ENCODE data around the gene P2RY14. TPM values are rescaled to one million over a fixed set of nuclear protein-coding genes. Genes with fewer than 3 reads are reported as not detected.
"Not testable (repeated sequence)": the region's sequence is repeated elsewhere in the genome, so short reads cannot be mapped to it uniquely, and the experiment has no call there.

The P2RY14 gene
- total and polyA plus RNA-seq, 12 donors = 0.72 to 5.3 (median 2.7) TPM

- peak overlapping the region in 2 of 10 donors; percentile 13 to 39 for H3K27ac ChIP-seq
- DNase-seq (no peak), ATAC-seq (peak in 1 of 8 donors; percentile 45)
- H3K4me1 ChIP-seq = peaks cover 0 to 19% (median 0%) of the 10 kb centered on the region in 9 donors
- no peaks in the 10 kb centered on the region for H3K27me3 ChIP-seq
- intact Hi-C loops (cut with DNase I) = no loop called here
- no peak overlapping the region for H3K4me3 ChIP-seq
- H3K36me3 ChIP-seq = no peaks in the 10 kb centered on the region
- TF ChIP-seq CTCF (IDR thresholded peaks at IDR 0.05) = no peak
- H3K9me3 ChIP-seq = no peaks in the 10 kb centered on the region
- 62 to 71% methylated on average over 3 of the region's 3 CpGs for WGBS, 2 donors
Measured at GRCh38 chr3:151259664-151260063, 18.7 kb downstream of the P2RY14 start.

GRCh38 chr3:151256749-151257148, 21.6 kb downstream of the P2RY14 start:
- H3K9me3 ChIP-seq = no peaks in the 10 kb centered on the region
- no peak overlapping the region for H3K4me3 ChIP-seq
- H3K27me3 ChIP-seq = no peaks in the 10 kb centered on the region
- no peaks in the 10 kb centered on the region for H3K36me3 ChIP-seq
- H3K27ac ChIP-seq = peak overlapping the region in 3 of 10 donors; percentile 4 to 50 (median 21)
- intact Hi-C loops (cut with DNase I) = no loop called here
- peaks cover 0 to 27% (median 3%) of the 10 kb centered on the region in 9 donors for H3K4me1 ChIP-seq
- no peak for DNase-seq
- no peak for ATAC-seq
- TF ChIP-seq CTCF (IDR thresholded peaks at IDR 0.05) = no peak
- WGBS, 2 donors = 68 to 72% methylated on average over 1 of the region's 1 CpG

- Histone ChIP-seq H3K27me3 (no peaks in the 10 kb centered on the region), H3K9me3 (no peaks in the 10 kb centered on the region), H3K36me3 (no peaks in the 10 kb centered on the region), H3K4me1 (peaks cover 0 to 25% (median 5%) of the 10 kb centered on the region in 9 donors), H3K4me3 (peak overlapping the region in 6 of 10 donors; percentile 8 to 36 (median 24)), H3K27ac (peak overlapping the region in 9 of 10 donors; percentile 0 to 67 (median 54))
- WGBS, 2 donors = 30 to 44% methylated on average over 3 of the region's 3 CpGs
- TF ChIP-seq CTCF (IDR thresholded peaks at IDR 0.05) = no peak
- DNase-seq (no peak), ATAC-seq (peak in 6 of 8 donors; percentile 46 to 83 (median 55))
- intact Hi-C loops (cut with DNase I) = no loop called here
Measured at GRCh38 chr3:151248772-151249337, 29.5 kb downstream of the P2RY14 start.

GRCh38 chr3:151242006-151242405, 36.3 kb downstream of the P2RY14 start:
- H3K4me1 ChIP-seq; H3K36me3 ChIP-seq; intact Hi-C loops (cut with DNase I); H3K4me3 ChIP-seq; ATAC-seq; H3K27ac ChIP-seq; H3K9me3 ChIP-seq; H3K27me3 ChIP-seq; DNase-seq: not testable (repeated sequence)
- 93 to 96% methylated on average over 7 to 16 of the region's 18 CpGs for WGBS, 2 donors

- Histone ChIP-seq H3K27me3 (no peaks in the 10 kb centered on the region), H3K27ac (no peak overlapping the region), H3K4me1 (peaks cover 0 to 11% (median 0%) of the 10 kb centered on the region in 9 donors), H3K36me3 (no peaks in the 10 kb centered on the region), H3K4me3 (no peak overlapping the region), H3K9me3 (no peaks in the 10 kb centered on the region)
- 86 to 87% methylated on average over 7 of the region's 7 CpGs for WGBS, 2 donors
- DNase-seq (no peak), ATAC-seq (no peak)
- TF ChIP-seq CTCF (IDR thresholded peaks at IDR 0.05) = no peak
- intact Hi-C loops (cut with DNase I) = no loop called here
Measured at GRCh38 chr3:151236736-151237135, 41.6 kb downstream of the P2RY14 start.
